Measurements from ENCODE around the gene TBL1X.

DNA sequence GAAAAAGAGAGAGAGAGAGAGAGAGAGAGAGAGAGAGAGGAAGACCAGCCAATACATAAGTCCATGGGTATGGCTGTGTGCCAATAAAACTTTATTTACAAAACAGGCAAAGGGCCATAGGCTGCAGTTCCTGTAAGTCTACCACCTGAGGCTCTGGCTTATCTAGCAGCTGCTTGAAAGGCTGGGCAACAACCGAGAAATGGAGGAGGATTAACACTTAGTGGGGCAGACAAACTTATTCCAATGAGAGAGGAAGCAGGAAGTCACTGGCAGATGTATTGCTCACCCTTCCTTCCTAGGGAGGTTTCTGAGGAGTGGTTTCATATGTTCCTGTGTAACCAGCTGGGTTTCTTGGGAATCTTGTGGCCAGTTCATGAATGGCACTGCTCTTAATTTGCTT, 305.5 kb downstream of the TBL1X start:
- TF ChIP-seq, protein P1, sequence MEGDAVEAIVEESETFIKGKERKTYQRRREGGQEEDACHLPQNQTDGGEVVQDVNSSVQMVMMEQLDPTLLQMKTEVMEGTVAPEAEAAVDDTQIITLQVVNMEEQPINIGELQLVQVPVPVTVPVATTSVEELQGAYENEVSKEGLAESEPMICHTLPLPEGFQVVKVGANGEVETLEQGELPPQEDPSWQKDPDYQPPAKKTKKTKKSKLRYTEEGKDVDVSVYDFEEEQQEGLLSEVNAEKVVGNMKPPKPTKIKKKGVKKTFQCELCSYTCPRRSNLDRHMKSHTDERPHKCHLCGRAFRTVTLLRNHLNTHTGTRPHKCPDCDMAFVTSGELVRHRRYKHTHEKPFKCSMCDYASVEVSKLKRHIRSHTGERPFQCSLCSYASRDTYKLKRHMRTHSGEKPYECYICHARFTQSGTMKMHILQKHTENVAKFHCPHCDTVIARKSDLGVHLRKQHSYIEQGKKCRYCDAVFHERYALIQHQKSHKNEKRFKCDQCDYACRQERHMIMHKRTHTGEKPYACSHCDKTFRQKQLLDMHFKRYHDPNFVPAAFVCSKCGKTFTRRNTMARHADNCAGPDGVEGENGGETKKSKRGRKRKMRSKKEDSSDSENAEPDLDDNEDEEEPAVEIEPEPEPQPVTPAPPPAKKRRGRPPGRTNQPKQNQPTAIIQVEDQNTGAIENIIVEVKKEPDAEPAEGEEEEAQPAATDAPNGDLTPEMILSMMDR (IDR thresholded peaks at IDR 0.05), result no peak
- TF ChIP-seq TCF7L2 (IDR thresholded peaks at IDR 0.05; ENCODE audit: low read depth, low read length), result no peak
- TF ChIP-seq, protein P2, sequence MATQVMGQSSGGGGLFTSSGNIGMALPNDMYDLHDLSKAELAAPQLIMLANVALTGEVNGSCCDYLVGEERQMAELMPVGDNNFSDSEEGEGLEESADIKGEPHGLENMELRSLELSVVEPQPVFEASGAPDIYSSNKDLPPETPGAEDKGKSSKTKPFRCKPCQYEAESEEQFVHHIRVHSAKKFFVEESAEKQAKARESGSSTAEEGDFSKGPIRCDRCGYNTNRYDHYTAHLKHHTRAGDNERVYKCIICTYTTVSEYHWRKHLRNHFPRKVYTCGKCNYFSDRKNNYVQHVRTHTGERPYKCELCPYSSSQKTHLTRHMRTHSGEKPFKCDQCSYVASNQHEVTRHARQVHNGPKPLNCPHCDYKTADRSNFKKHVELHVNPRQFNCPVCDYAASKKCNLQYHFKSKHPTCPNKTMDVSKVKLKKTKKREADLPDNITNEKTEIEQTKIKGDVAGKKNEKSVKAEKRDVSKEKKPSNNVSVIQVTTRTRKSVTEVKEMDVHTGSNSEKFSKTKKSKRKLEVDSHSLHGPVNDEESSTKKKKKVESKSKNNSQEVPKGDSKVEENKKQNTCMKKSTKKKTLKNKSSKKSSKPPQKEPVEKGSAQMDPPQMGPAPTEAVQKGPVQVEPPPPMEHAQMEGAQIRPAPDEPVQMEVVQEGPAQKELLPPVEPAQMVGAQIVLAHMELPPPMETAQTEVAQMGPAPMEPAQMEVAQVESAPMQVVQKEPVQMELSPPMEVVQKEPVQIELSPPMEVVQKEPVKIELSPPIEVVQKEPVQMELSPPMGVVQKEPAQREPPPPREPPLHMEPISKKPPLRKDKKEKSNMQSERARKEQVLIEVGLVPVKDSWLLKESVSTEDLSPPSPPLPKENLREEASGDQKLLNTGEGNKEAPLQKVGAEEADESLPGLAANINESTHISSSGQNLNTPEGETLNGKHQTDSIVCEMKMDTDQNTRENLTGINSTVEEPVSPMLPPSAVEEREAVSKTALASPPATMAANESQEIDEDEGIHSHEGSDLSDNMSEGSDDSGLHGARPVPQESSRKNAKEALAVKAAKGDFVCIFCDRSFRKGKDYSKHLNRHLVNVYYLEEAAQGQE (IDR thresholded peaks at IDR 0.05; ENCODE audit: insufficient read depth in 1 of 2, low read depth in 2 of 2, low read length in 1 of 2), result no peak
